Adrenal gland (tissue), 5 donors: ENCODE data around the gene RASSF5.

ENCODE experiments used
- POLR2A ChIP-seq, 2 donors: fragments of 450-650 bp; IDR thresholded peaks; one replicate each; pipeline ENCODE4 v1.6.1; 2017; ENCODE audit warnings: antibody characterized with exemption in 2 of 2, mild to moderate bottlenecking in 2 of 2, moderate library complexity in 1 of 2
- TF ChIP-seq, protein P1 (sequence below), 6 experiments: fragments of 450-650 bp in 4 of 6; fragments of 200-600 bp in 2 of 6; sonication (generic) in 1 of 6; IDR thresholded peaks; 1 replicate in 5 of 6; 2 replicates in 1 of 6; pipeline versions ENCODE4 v1.5.1 to v1.8.0; 2016 to 2021; ENCODE audit warnings: antibody characterized with exemption in 6 of 6, mild to moderate bottlenecking in 2 of 6, moderate library complexity in 1 of 6
- donor health status: DM: no; HTN: no; CAD: no.

DNA sequence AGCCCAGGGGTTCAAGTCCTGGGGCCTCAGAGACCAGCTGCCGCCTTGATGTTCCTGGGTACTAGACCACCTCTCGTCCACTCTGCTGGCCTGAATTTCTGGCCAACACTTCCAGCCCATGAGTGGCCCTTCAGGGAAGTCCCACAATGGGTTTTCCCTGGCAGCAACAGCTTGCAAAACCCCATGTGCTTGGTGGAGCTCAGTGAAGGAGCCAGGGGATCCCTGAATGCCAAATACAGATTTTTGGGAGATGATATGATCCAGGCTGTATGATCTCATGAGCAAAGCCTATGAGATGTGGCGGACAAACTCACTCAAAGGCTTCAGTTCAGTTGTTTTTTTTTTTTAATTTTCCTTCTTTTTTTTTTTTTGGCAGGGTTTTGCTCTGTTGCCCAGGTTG, 9.6 kb upstream of the RASSF5 start:
- TF ChIP-seq, protein P1, sequence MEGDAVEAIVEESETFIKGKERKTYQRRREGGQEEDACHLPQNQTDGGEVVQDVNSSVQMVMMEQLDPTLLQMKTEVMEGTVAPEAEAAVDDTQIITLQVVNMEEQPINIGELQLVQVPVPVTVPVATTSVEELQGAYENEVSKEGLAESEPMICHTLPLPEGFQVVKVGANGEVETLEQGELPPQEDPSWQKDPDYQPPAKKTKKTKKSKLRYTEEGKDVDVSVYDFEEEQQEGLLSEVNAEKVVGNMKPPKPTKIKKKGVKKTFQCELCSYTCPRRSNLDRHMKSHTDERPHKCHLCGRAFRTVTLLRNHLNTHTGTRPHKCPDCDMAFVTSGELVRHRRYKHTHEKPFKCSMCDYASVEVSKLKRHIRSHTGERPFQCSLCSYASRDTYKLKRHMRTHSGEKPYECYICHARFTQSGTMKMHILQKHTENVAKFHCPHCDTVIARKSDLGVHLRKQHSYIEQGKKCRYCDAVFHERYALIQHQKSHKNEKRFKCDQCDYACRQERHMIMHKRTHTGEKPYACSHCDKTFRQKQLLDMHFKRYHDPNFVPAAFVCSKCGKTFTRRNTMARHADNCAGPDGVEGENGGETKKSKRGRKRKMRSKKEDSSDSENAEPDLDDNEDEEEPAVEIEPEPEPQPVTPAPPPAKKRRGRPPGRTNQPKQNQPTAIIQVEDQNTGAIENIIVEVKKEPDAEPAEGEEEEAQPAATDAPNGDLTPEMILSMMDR (IDR thresholded peaks at IDR 0.05), result no peak
- TF ChIP-seq POLR2A (IDR thresholded peaks at IDR 0.05), result no peak
